A673 (cell line): ENCODE measurements around the gene PKD2L2. TPM values are rescaled to one million over a fixed set of nuclear protein-coding genes. Genes with fewer than 3 reads are reported as not detected.
"Not testable (repeated sequence)": the region's sequence is repeated elsewhere in the genome, so short reads cannot be mapped to it uniquely, and the experiment has no call there.

Source experiments
- BruUV-seq: library from RNA; stranded (reverse); fragments of 400-500 nt; replicated peaks from 2 replicates; lab custom pipeline; 2021; lab: Mats Ljungman, UMichigan
- CTCF ChIA-PET: fragments of 300-600 bp; sonication (Branson Sonifier 250); formaldehyde crosslinking; loops from one replicate; lab custom pipeline; 2022; ENCODE audit warnings: antibody characterized with exemption; lab: Charles Lee
- POLR2A ChIA-PET: fragments of 300-600 bp; sonication (Branson Sonifier 250); formaldehyde crosslinking; loops from one replicate; lab custom pipeline; 2022; ENCODE audit warnings: antibody characterized with exemption; ENCODE audit not compliant: low non-redundant PET; lab: Charles Lee
- DNase-seq: peaks from one replicate; pipeline ENCODE4 v3.0.0-alpha.2; 2015; ENCODE audit warnings: low spot score
- H3K27ac ChIP-seq: fragments of 200-600 bp; sonication (generic); 2 replicates; pipeline ENCODE4 v1.5.1; 2016; ENCODE audit warnings: mixed run types, low read depth, mild to moderate bottlenecking, mixed read lengths, antibody characterized with exemption, low read length; ENCODE audit not compliant: poor library complexity, severe bottlenecking
- H3K27me3 ChIP-seq: fragments of 200-600 bp; sonication (generic); replicated peaks from 2 replicates; pipeline ENCODE4 v1.6.1; 2017; ENCODE audit warnings: mixed run types, low read depth, mild to moderate bottlenecking, mixed read lengths, antibody characterized with exemption, low read length; ENCODE audit not compliant: insufficient read depth, poor library complexity
- H3K36me3 ChIP-seq: fragments of 200-600 bp; sonication (generic); 2 replicates; pipeline ENCODE4 v1.6.1; 2016; ENCODE audit warnings: mixed run types, mild to moderate bottlenecking, mixed read lengths, antibody characterized with exemption, low read length; ENCODE audit not compliant: insufficient read depth, poor library complexity, severe bottlenecking
- H3K4me1 ChIP-seq: fragments of 200-600 bp; sonication (generic); 2 replicates; pipeline ENCODE4 v1.6.1; 2017; ENCODE audit warnings: mixed run types, mild to moderate bottlenecking, mixed read lengths, antibody characterized with exemption, low read length; ENCODE audit not compliant: insufficient read depth, poor library complexity, severe bottlenecking
- H3K4me3 ChIP-seq: fragments of 200-600 bp; sonication (generic); 2 replicates; pipeline ENCODE4 v1.5.1; 2016; ENCODE audit warnings: low read depth, mixed run types, mild to moderate bottlenecking, mixed read lengths, low read length; ENCODE audit not compliant: poor library complexity, severe bottlenecking
- H3K9me3 ChIP-seq: fragments of 200-600 bp; sonication (generic); 2 replicates; pipeline ENCODE4 v1.6.1; 2016; ENCODE audit warnings: mixed run types, low read depth, mild to moderate bottlenecking, mixed read lengths, antibody characterized with exemption, low read length; ENCODE audit not compliant: poor library complexity, severe bottlenecking
- CTCF ChIP-seq: fragments of 300-800, 200-600 bp; sonication (generic); conservative IDR thresholded peaks from 2 replicates; pipeline ENCODE4 v1.5.1; 2017; ENCODE audit warnings: low read depth, mild to moderate bottlenecking, antibody characterized with exemption, low read length, moderate library complexity, mixed read lengths
- EZH2 ChIP-seq: fragments of 200-600 bp; sonication (generic); IDR thresholded peaks from 2 replicates; pipeline ENCODE4 v1.6.1; 2017; ENCODE audit warnings: borderline replicate concordance, low read depth, mild to moderate bottlenecking, mixed read lengths, antibody characterized with exemption, low read length; ENCODE audit not compliant: poor library complexity, severe bottlenecking
- intact Hi-C: fragments of 100-400 bp; cut with micrococcal nuclease; formaldehyde crosslinking; loops from one replicate; pipeline ENCODE4 v1.10.0; 2022; ENCODE audit not compliant: unreplicated experiment
- total RNA-seq: library from RNA; stranded (reverse); gene quantifications from 2 replicates; pipeline ENCODE4 v1.2.3, GENCODE V29; 2021

The PKD2L2 gene
- total RNA-seq, 1 experiment from 2014 or later = not detected

GRCh38 chr5:137862251-137862650 lies 27.0 kb upstream of the PKD2L2 start:
- no peak for DNase-seq
- TF ChIP-seq CTCF (no peak), EZH2 (no peak)
- no peak overlapping the region for H3K4me3 ChIP-seq
- BruUV-seq = no TSS peak
- intact Hi-C loops = no loop called here
- H3K36me3 ChIP-seq = no peaks in the 10 kb centered on the region
- ChIA-PET POLR2A (no interaction called here), CTCF (no interaction called here)
- no peaks in the 10 kb centered on the region for H3K4me1 ChIP-seq
- H3K27me3 ChIP-seq = peaks cover 11% of the 10 kb centered on the region
- no peaks in the 10 kb centered on the region for H3K9me3 ChIP-seq
- H3K27ac ChIP-seq = no peak overlapping the region

GRCh38 chr5:137863653-137864052 lies 25.6 kb upstream of the PKD2L2 start:
- H3K4me1 ChIP-seq, intact Hi-C loops, H3K9me3 ChIP-seq, H3K36me3 ChIP-seq, CTCF ChIA-PET, H3K27ac ChIP-seq, POLR2A ChIA-PET, DNase-seq, BruUV-seq, H3K4me3 ChIP-seq: not testable (repeated sequence)
- H3K27me3 ChIP-seq = peaks cover 19% of the 10 kb centered on the region

GRCh38 chr5:137866541-137867388 lies 22.5 kb upstream of the PKD2L2 start:
- Histone ChIP-seq H3K27me3 (peaks cover 15% of the 10 kb centered on the region), H3K4me1 (no peaks in the 10 kb centered on the region), H3K36me3 (no peaks in the 10 kb centered on the region), H3K27ac (no peak overlapping the region), H3K4me3 (no peak overlapping the region), H3K9me3 (no peaks in the 10 kb centered on the region)
- intact Hi-C loops = no loop called here
- CTCF ChIA-PET = no interaction called here
- TF ChIP-seq CTCF (no peak), EZH2 (no peak)
- DNase-seq = no peak
- POLR2A ChIA-PET = no interaction called here
- BruUV-seq = no TSS peak

GRCh38 chr5:137867664-137868063 lies 21.6 kb upstream of the PKD2L2 start, which contains the start of gene MYOT:
TSS of gene MYOT (plus strand) at chr5:137867860. CDS start at chr5:137870652, 2,792 bp downstream.
- TF ChIP-seq EZH2 (no peak), CTCF (no peak)
- intact Hi-C loops = no loop called here
- H3K4me3 ChIP-seq = no peak within 1 kb of the TSS
- no peaks in the 10 kb centered on the region for H3K9me3 ChIP-seq
- no peak for DNase-seq
- BruUV-seq = no TSS peak
- H3K36me3 ChIP-seq = no peaks in the 10 kb centered on the region
- ChIA-PET CTCF (no interaction called here), POLR2A (interaction anchor here (0.6 kb wide), 1 partner anchor 9 kb away, joined by 3 read pairs; no protein-coding TSS in a partner anchor)
- no peak within 1 kb of the TSS for H3K27ac ChIP-seq
- H3K4me1 ChIP-seq = no peaks in the 10 kb centered on the region
- H3K27me3 ChIP-seq = peaks cover 15% of the 10 kb centered on the region
